HG02623 (cell line): ENCODE data around the gene SLC5A5.

Experiments used
- ATAC-seq: cut with Tn5 transposase; IDR thresholded peaks from one replicate; pipeline ENCODE4 v1.9.1; 2021; ENCODE audit warnings: moderate library complexity; ENCODE audit not compliant: unreplicated experiment

The SLC5A5 gene

GRCh38 chr19:17846146-17846545 lies 25.6 kb upstream of the SLC5A5 start:
- no peak for ATAC-seq

GRCh38 chr19:17847538-17848366 lies 24.0 kb upstream of the SLC5A5 start, which contains the start of gene JAK3:
Gene JAK3, minus strand, starts transcription at chr19:17847982. Its CDS starts 3,565 bp downstream, at chr19:17844417.
- ATAC-seq: no peak

- no peak for ATAC-seq
Measured at GRCh38 chr19:17848595-17849292, 23.0 kb upstream of the SLC5A5 start.

GRCh38 chr19:17854061-17854460 lies 17.7 kb upstream of the SLC5A5 start:
- no peak for ATAC-seq

GRCh38 chr19:17855280-17856152 lies 16.2 kb upstream of the SLC5A5 start:
- no peak for ATAC-seq

- ATAC-seq: peak; percentile 91
Measured at GRCh38 chr19:17859533-17860330, 12.0 kb upstream of the SLC5A5 start, which contains the start of gene RPL18A. Gene RPL18A, plus strand, starts transcription at chr19:17859910. Its CDS starts 47 bp downstream, at chr19:17859957.

- ATAC-seq: no peak
Measured at GRCh38 chr19:17860331-17860992, 11.3 kb upstream of the SLC5A5 start.

- no peak for ATAC-seq
Measured at GRCh38 chr19:17860993-17861360, 10.8 kb upstream of the SLC5A5 start.

- ATAC-seq: no peak
Measured at GRCh38 chr19:17861542-17862402, 10.0 kb upstream of the SLC5A5 start.

- no peak for ATAC-seq
Measured at GRCh38 chr19:17862711-17863519, 8.8 kb upstream of the SLC5A5 start.

- ATAC-seq: no peak
Measured at GRCh38 chr19:17863520-17864182, 8.1 kb upstream of the SLC5A5 start.

GRCh38 chr19:17865364-17866311 lies 6.1 kb upstream of the SLC5A5 start:
- no peak for ATAC-seq

- ATAC-seq: no peak
Measured at GRCh38 chr19:17866312-17866963, 5.3 kb upstream of the SLC5A5 start.

- ATAC-seq: no peak
Measured at GRCh38 chr19:17866964-17867486, 4.7 kb upstream of the SLC5A5 start.

GRCh38 chr19:17868669-17869068 lies 3.1 kb upstream of the SLC5A5 start:
- no peak for ATAC-seq
